Glomerular endothelial cell (primary cell): ENCODE results near the gene PLEKHH1. TPM values are rescaled to one million over a fixed set of nuclear protein-coding genes. Genes with fewer than 3 reads are reported as not detected.
"Not testable (repeated sequence)": the region's sequence is repeated elsewhere in the genome, so short reads cannot be mapped to it uniquely, and the experiment has no call there.

Experiments
- DNase-seq: peaks from one replicate; pipeline ENCODE4 v3.0.0-alpha.2; 2011; ENCODE audit warnings: low read depth, low spot score; ENCODE audit errors: extremely low read depth
- total RNA-seq: library from RNA; depleted of rRNA; stranded (reverse); fragments of >200 nt; gene quantifications from 2 replicates; pipeline ENCODE4 v1.2.3, GENCODE V29; 2015

Gene PLEKHH1
- total RNA-seq, 1 donor from 2014 or later, result 0.93 TPM

DNA sequence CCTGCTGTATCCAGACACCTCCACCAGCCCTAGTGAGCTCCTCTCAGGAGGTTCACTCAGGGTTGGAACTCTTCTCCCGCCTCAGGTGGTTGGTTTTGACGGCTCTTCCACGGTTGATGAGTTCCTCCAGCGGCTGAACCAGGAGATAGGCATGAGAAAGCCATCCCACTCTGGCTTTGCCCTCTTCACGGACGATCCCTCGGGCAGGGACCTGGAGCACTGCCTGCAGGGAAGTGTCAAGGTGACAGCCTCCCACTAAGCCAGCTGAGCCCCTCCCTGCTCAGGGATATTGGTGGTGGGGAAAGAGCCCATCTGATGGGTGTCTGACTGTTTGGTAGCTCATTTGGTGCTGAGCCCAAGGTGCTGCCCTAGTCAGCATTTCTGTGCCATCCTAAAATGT lies 46.5 kb downstream of the PLEKHH1 start:
- DNase-seq, result no peak

DNA sequence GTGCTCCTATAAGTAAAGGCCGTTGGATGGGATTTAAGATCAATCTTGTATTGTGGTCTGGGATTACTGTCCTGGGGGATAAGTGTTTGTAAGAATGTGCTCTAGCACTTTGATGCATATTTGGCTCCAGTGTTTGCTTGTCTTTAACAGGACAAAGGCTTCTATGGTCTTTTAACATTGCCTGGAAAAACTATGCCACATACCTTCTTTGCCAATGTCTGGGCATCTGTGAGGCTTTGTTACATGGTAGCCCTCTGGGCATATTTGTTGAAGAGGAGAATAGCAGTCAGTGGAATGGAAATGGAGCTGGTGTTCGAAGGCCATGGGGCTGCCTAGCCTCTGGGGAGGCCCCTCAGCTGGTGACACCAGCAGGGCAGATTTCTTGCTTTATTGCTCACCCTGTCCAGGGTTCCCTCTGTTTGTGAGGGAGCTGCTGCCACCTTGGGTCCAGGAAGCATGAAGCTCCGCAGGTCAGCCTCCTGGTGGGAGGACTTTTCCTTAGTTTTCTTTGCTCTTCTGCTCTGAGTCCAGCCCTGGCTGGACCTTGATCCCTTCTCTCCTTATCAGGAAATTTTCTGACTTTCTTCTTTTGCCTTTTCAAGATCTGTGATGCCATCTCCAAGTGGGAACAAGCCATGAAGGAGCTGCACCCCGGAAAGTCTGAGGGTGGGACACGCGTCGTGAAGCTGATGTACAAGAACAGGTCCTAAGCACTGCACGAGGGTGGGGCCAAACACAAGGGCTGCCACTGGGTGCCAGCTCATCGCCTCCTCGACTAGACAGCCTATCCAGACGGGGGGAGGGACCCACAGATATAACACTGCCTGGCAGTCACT lies 47.5 kb downstream of the PLEKHH1 start:
- DNase-seq, result no peak

DNA sequence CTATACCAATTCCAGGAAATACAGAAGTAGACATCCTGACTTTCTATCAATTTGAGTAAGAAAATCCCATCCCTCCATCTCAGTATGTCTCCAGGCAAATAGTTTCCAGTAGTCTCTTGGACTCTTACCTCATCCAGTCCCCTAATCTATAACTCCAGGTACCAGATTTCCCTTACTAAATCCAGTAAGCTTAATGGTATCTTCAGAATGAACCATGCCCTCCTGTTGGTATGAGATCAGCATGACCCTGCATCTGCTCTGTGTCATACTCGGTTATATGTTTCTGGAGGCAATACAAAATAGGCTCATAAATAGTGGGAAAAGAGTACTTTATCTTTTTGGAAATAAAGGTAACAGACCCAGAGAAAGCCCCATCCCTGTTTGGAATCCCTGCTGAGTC lies 48.6 kb downstream of the PLEKHH1 start:
- no peak for DNase-seq

- DNase-seq, result no peak
These were observed 49.0 kb downstream of the PLEKHH1 start for GRCh38 chr14:67582061-67582460.

DNA sequence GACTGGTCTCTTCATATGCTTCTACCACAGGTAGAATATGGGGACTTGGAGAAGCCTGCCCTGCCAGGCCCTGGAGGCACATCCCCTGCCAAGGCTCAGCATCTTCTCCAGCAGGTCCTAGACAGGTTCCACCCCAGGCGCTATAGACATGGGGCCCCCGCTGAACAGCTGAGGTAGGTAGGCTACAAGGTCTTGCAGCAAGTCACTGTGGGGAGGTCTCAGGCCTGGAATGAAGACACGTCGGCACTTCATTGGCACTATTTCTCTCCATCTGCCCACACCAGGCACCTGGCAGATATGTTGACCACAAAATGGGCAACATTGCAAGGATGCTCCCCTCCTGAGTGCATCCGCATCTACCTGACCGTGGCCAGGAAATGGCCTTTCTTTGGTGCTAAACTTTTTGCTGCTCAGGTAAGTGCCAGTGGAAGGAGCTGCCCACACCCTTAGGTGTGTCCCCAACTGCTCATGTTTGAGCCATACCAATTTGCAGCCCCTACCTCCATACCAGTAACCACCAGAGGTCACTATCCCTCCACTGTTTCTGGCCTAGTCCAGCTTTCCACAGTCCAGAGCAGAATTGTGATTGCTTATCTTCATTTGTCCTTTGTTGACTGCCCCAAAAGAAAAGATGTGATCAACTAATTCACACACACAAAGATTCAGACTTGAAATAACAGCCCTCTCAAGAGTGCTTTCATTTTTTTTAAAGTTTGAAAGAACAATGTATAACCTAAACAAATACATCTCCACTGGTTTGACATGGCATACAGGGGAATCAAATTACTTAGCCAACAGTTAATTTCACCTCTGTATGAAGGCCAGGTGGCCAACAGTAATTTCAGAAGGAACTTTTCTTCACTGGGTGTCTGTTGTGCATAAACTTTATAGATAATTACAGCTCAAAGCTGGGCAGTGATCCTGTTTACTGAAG lies 50.9 kb downstream of the PLEKHH1 start:
- no peak for DNase-seq

- no peak for DNase-seq
These were observed 51.9 kb downstream of the PLEKHH1 start for GRCh38 chr14:67584978-67585377.

GRCh38 chr14:67586369-67586768 lies 53.3 kb downstream of the PLEKHH1 start:
- DNase-seq, result no peak

DNA sequence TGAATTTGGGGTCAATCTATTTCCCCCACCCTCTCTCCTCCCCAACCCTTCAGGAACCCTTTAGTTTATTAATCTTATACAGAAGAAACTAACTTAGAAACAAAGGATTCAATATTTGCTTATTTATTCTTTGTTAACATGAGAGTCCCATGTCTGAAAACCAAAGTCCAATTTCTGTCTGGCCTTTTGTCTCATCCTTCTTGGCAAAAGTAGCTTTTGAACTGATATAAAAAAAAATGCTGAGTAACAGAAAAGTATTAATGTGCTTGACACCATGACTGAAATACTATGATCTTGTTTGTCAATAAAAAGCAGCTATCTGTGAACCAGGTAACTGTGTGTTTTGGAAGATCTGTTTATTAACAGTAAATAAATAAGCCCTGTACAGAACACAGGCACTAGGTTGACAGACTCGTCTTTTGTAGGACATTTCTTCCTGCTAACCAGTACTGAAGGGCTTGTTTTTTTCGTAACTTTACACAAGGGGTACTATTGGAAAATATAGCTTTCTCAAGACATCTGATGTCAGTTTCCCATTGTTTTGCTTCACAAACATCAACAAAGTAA lies 56.2 kb downstream of the PLEKHH1 start:
- DNase-seq, result no peak

GRCh38 chr14:67593650-67594049 lies 60.6 kb downstream of the PLEKHH1 start:
- DNase-seq, result not testable (repeated sequence)

GRCh38 chr14:67595392-67595791 lies 62.3 kb downstream of the PLEKHH1 start:
- no peak for DNase-seq

- DNase-seq, result no peak
These were observed 66.8 kb downstream of the PLEKHH1 start, which contains the start of gene PIGH for GRCh38 chr14:67599698-67600561. PIGH (minus strand) TSS chr14:67600268; CDS start chr14:67600203, 65 bp downstream.

- DNase-seq, result not testable (repeated sequence)
These were observed 67.5 kb downstream of the PLEKHH1 start for GRCh38 chr14:67600562-67600974.

- no peak for DNase-seq
These were observed 69.0 kb downstream of the PLEKHH1 start for GRCh38 chr14:67602076-67602475.

DNA sequence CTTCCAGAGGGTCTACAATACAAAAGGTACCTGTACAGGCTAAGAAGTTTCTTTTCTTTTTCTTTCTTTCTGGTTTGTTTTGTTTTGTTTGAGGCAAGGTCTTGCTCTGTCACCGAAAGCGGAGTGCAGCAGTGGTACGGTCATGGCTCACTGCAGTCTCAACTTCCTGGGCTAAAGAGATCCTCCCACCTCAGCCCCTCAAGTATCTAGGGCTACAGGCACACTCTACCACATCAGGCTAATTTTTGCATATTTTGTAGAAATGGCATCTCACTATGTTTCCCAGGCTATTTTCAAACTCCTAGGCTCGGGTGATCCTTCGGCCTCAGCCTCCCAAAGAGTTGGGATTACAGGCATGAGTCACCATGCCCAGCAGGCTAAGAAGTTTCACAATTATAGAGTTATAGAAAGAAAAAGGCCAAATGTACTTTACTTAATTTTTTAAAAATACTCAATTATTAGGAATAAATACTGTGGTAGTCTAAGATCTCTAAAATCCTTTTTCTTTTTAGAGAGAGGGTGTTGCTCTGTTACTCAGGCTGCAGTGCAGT lies 70.0 kb downstream of the PLEKHH1 start:
- DNase-seq, result no peak

- DNase-seq, result no peak
These were observed 74.6 kb downstream of the PLEKHH1 start for GRCh38 chr14:67607646-67608045.

- DNase-seq, result no peak
These were observed 76.7 kb downstream of the PLEKHH1 start for GRCh38 chr14:67609642-67610310.

- DNase-seq, result no peak
These were observed 77.4 kb downstream of the PLEKHH1 start for GRCh38 chr14:67610491-67610890.

GRCh38 chr14:67618617-67619063 lies 85.5 kb downstream of the PLEKHH1 start:
- DNase-seq, result peak; percentile 79
